Stimulated activated CD8-positive, alpha-beta memory T cell treated with anti-CD3 and anti-CD28 coated beads, Interleukin-12 subunit alpha, Interleukin-12 subunit beta, amount 100 ng/mL, for 1 hour (primary cell): ENCODE measurements around the gene RPS6KA5.
"Not testable (repeated sequence)": the region's sequence is repeated elsewhere in the genome, so short reads cannot be mapped to it uniquely, and the experiment has no call there.

Experiments
- DNase-seq: peaks from one replicate; pipeline ENCODE4 v3.0.0-alpha.2; 2020; ENCODE audit warnings: low read depth

Gene RPS6KA5

GRCh38 chr14:91027561-91027960 lies 32.9 kb downstream of the RPS6KA5 start:
- no peak for DNase-seq

GRCh38 chr14:91022622-91023028 lies 37.8 kb downstream of the RPS6KA5 start:
- not testable (repeated sequence) for DNase-seq

GRCh38 chr14:91021991-91022621 lies 38.3 kb downstream of the RPS6KA5 start:
- DNase-seq = no peak

GRCh38 chr14:91021115-91021514 lies 39.3 kb downstream of the RPS6KA5 start:
- no peak for DNase-seq

DNA sequence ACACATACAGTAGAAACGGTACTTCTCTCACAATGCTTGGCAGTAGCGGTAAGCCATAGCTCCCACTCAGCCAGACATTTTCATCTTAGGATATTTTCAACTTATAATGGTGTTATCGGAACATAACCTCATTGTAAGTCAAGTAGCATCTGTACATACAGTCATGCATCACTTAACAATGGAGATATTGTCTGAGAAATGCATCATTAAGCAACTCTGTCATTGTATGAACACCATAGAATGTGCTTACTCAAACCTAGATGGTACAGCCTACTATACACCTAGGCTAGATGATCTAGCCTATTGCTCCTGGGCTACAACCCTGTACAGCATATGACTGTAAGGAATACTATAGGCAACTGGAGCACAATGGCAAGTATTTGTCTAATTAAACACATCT lies 40.8 kb downstream of the RPS6KA5 start:
- no peak for DNase-seq

GRCh38 chr14:91018481-91018880 lies 42.0 kb downstream of the RPS6KA5 start:
- DNase-seq = no peak

- no peak for DNase-seq
Observed at GRCh38 chr14:91016800-91017410, 43.5 kb downstream of the RPS6KA5 start.

DNA sequence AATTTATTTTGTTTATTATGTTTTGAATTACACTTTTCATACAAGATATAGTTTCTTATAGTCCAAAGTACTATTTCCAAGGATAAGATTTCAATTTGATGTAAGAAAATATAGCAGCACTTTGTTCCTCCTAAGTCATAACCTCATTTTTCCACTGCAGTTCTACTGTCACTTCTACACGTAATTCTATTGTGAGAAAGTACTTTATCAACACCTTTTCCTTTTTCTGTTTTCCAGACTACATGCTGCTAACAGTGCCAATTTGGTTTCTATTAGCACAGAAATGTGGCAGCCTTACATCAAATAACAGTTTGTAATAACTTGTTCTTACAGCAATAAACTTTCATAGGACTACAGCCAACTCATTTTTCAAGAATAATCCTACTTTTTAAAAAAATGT lies 45.0 kb downstream of the RPS6KA5 start:
- DNase-seq = no peak

- no peak for DNase-seq
Observed at GRCh38 chr14:91012045-91012444, 48.4 kb downstream of the RPS6KA5 start.

GRCh38 chr14:91010153-91010533 lies 50.3 kb downstream of the RPS6KA5 start:
- no peak for DNase-seq

DNA sequence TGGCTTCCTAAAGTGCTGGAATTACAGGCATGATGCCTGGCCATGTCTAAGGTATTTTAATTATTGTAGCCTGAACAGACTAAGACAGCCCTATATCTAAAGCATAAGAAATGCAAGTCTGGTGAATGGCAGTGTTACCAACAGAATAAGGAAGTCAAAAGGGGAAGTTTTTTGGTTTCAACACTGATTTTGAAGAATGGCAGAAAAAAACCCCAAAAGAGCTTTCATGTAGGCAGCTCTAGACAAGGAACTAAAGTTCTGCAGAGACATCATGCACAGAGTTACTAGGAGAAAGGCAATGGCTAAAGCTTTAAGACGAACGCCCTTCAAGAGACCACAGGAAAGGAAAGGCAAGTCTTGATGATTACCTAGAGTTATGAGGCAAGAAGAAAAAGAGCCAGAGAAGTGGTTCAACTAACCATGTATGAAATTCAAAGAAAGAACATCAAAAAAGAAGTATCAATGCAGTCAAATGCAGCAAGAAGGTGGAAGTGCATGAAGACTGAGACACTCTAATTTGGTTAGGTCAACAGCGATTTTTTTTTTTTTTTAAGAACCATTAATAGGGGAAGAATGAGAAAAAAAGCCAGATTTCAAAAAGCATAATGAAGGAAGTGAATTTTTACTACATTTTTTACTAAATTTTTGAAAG lies 50.8 kb downstream of the RPS6KA5 start:
- DNase-seq = no peak

DNA sequence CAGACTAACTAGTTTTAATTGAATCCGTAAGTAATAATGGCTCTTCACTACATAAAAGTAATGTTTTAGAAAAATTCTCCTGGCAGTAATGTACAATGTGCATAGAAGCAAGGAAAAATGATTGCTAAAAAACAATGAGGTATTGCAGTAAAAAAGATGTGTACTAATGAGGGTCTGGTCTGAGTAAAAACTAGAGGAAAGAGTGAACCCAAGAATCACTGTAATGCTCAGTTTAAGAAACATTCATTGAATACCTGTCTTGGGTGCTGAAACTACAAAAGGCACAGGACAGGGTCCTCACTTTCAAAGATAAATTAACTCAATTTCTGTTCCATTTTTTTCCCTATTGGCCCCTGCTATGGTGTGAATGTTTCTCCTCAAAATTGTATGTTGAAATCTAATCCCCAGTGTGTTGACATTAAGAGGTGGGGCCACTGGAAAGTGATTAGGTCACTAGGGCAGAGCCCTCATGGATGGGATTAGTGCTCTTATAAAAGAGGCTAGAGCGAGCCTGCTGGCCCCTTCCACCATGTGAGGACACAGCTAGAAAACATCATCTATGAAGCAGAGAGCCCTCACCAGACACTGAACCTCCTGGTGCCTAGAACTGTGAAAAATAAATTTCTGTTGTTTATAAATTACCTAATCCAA lies 51.6 kb downstream of the RPS6KA5 start:
- no peak for DNase-seq

GRCh38 chr14:91005716-91006115 lies 54.7 kb downstream of the RPS6KA5 start:
- no peak for DNase-seq

- DNase-seq = no peak
Observed at GRCh38 chr14:91004987-91005386, 55.5 kb downstream of the RPS6KA5 start.

- no peak for DNase-seq
Observed at GRCh38 chr14:90999299-90999698, 61.1 kb downstream of the RPS6KA5 start.

DNA sequence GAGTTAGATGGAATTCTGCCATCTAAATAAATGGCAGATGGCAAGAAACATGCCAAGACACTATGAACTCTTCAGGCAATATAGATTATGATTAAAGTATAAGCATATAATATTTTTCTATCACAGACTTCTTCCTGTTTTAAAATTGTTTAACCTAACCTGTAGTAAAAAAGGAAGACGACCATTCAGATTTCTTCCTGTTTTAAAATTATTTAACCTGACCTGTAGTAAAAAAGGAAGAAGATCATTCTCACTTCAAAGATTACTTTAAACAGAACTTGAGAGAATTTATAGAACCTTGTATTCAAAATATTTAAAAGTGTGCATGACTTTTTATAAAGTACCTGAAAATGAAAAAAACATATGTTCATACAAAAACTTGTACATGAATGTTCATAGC lies 63.5 kb downstream of the RPS6KA5 start:
- DNase-seq = no peak

GRCh38 chr14:90995785-90996184 lies 64.7 kb downstream of the RPS6KA5 start:
- DNase-seq = no peak

DNA sequence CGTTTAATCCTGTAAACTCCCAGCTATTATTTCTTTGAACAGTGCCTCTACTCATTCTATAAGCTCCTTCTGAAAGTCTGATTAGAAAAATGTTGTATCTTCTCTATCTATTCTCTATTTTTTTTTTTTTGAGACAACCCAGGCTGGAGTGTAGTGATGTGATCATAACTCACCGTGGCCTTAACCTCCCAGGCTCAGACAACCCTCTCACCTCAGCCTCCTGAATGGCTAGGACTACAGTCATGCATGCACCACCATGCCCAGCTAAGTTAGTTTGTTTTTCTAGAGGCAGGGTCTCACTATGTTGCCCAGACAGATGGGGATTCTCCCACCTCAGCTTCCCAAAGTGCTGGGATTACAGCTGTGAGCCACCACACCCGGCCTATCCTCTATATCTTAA lies 66.6 kb downstream of the RPS6KA5 start:
- DNase-seq = no peak

DNA sequence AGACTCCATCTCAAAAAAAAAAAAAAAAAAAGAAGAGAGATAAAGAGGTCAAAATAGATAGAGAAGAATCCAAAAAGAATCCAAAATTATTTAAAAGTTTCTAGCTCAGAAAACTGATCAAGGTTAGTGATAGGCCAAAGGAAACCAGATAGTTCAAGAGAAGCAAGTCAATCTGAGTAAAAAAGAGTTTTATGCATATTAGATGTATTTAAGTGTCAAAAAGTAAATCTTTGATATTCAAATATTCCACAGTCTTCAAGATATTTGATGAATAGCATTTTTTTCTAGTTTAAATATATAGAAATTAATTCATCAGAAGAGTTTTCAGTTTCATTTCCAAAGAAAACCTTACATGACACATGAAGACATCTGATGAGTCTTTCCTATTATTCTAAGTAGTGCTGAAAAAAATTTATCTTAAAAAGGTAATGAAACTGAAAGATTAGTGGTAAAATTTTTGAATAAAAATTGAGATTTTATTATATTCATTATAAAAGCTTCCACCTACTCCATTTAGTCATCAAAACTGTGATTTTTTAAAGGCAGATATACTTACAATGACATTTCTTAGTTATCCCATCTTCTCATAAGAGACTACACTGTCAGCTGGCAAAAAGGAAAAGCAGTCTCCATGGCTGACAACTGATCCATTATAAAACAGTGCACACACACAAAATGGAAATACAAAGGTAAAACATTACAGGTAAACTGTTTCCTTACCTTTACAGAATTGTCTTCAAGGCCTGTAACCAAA lies 68.6 kb downstream of the RPS6KA5 start:
- no peak for DNase-seq

DNA sequence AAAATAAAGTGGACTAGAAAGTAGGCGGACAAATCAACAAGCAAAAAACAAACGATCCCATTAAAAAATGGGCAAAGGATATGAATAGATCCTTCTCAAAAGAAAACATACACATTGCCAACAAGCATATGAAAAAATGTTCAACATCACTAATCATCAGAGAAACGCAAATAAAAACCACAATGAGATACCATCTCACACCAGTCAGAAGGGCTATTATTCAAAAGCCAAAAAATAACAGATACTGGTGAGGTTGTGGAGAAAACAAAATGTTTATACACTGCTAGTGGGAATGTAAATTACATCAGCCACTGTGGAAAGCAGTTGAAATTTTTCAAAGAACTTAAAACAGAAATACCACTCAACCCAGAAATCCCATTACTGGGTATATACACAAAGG lies 70.3 kb downstream of the RPS6KA5 start:
- no peak for DNase-seq

DNA sequence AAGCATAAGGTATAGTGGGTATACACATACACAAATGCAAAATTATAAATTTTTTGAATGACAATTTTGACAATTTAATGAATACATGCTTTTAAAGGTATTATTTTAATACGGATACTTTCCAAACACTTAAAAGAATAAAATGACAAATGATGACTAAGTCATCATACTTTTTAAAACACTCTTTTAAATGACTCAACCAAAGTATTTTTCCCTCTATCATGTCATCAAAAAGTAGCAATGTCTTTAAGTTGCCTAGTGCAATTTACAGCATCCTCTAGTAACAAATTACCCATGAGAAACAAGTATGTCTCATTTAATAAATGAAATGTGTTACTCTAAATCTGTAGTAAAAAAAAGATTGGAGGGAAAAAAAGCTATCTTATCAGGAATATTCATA lies 73.3 kb downstream of the RPS6KA5 start:
- DNase-seq = no peak

GRCh38 chr14:90986510-90986909 lies 73.9 kb downstream of the RPS6KA5 start:
- DNase-seq = no peak
